ENCODE data around the gene HOMER1. TPM values are rescaled to one million over a fixed set of nuclear protein-coding genes. Genes with fewer than 3 reads are reported as not detected.

HOMER1 gene
- polyA plus RNA-seq, 3 donors: 0.03 to 0.62 (median 0.04) TPM

DNA sequence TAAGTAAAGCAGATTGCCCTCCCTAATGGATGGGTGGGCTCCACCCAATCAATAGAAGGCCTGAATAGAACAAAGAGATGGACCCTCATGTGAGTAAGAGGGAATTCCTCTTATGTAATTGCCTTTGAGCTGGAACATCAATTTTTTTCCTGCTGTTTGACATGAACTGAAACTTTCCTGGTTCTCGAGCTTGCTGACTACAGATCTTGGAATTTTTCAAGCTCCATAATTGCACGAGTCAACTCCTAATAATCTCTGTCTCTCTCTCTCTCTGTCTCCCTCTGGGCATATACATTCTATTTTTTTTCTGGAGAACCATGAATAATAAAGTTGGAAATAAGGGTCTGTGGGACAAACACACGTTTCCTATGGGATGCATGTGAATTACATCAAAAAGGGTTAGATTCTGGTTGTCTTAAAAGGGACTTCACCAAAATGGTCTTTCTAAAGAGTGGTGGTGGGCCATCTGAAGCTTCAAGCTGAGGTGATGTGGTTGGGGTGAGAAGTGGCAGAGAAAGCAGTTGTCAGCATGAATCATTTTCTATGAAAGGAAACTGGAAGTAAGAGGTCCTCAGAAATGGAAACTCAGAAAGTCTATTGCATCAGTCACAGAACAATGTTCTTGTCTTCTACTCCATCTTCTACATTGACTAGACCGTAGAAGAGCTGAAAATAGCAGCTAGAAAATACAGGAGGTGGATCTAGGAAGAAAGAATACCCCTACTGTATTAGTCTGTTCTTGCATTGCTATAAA lies 47.0 kb upstream of the HOMER1 start:
- DNase-seq: peak in 1 of 3 donors; percentile 23
- H3K9me3 ChIP-seq (replicated peaks in 1 of 2; ENCODE audit: control insufficient read depth in 1 of 2, insufficient read depth in 1 of 2, low read length in 2 of 2): no peaks in the 10 kb centered on the region
- no peak overlapping the region for H3K27ac ChIP-seq (ENCODE audit: low read depth in 1 of 2, low read length in 2 of 2)
- H3K4me1 Mint-ChIP-seq: peaks cover 11% of the 10 kb centered on the region
- peaks cover 0 to 3% (median 3%) of the 10 kb centered on the region in 3 donors for H3K27me3 Mint-ChIP-seq (ENCODE audit: low read depth in 3 of 3)
- H3K4me1 ChIP-seq (ENCODE audit: control insufficient read depth in 1 of 2, insufficient read depth in 2 of 2, low read length in 2 of 2): no peaks in the 10 kb centered on the region
- WGBS (ENCODE audit: insufficient coverage): 89% methylated on average over 1 of the region's 4 CpGs
- peaks cover 0 to 1% (median 0%) of the 10 kb centered on the region in 7 donors for H3K9me3 Mint-ChIP-seq
- intact Hi-C loops (cut with micrococcal nuclease): no loop called here
- H3K79me2 ChIP-seq (ENCODE audit: insufficient read depth, low read length): no peaks in the 10 kb centered on the region
- H3K4me2 ChIP-seq (replicated peaks; ENCODE audit: extremely low read depth, low read length, poor library complexity, severe bottlenecking): no peak overlapping the region
- peak overlapping the region in 2 of 7 donors; percentile 24 to 69 for H3K27ac Mint-ChIP-seq
- H3K9ac ChIP-seq (ENCODE audit: insufficient read depth, low read length, poor library complexity, severe bottlenecking): no peak overlapping the region
- H3K36me3 ChIP-seq (replicated peaks in 1 of 2; ENCODE audit: control insufficient read depth in 1 of 2, insufficient read depth in 2 of 2, low read length in 2 of 2): no peaks in the 10 kb centered on the region
- no peak overlapping the region for H3K4me3 ChIP-seq (replicated peaks in 1 of 3; ENCODE audit: low read depth in 2 of 3, low read length in 3 of 3)
- peak overlapping the region; percentile 30 for H2AFZ ChIP-seq (ENCODE audit: insufficient read depth, low read depth, low read length, poor library complexity, severe bottlenecking)
- no peaks in the 10 kb centered on the region for H3K36me3 Mint-ChIP-seq
- no peak overlapping the region for H3K4me3 Mint-ChIP-seq
- TF ChIP-seq, protein P1, sequence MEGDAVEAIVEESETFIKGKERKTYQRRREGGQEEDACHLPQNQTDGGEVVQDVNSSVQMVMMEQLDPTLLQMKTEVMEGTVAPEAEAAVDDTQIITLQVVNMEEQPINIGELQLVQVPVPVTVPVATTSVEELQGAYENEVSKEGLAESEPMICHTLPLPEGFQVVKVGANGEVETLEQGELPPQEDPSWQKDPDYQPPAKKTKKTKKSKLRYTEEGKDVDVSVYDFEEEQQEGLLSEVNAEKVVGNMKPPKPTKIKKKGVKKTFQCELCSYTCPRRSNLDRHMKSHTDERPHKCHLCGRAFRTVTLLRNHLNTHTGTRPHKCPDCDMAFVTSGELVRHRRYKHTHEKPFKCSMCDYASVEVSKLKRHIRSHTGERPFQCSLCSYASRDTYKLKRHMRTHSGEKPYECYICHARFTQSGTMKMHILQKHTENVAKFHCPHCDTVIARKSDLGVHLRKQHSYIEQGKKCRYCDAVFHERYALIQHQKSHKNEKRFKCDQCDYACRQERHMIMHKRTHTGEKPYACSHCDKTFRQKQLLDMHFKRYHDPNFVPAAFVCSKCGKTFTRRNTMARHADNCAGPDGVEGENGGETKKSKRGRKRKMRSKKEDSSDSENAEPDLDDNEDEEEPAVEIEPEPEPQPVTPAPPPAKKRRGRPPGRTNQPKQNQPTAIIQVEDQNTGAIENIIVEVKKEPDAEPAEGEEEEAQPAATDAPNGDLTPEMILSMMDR (IDR thresholded peaks at IDR 0.05): no peak
- H4K20me1 ChIP-seq (ENCODE audit: insufficient read depth, low read length): no peaks in the 10 kb centered on the region
- no peaks in the 10 kb centered on the region for H3K27me3 ChIP-seq (ENCODE audit: control insufficient read depth in 2 of 2, insufficient read depth in 2 of 2, low read length in 2 of 2)

DNA sequence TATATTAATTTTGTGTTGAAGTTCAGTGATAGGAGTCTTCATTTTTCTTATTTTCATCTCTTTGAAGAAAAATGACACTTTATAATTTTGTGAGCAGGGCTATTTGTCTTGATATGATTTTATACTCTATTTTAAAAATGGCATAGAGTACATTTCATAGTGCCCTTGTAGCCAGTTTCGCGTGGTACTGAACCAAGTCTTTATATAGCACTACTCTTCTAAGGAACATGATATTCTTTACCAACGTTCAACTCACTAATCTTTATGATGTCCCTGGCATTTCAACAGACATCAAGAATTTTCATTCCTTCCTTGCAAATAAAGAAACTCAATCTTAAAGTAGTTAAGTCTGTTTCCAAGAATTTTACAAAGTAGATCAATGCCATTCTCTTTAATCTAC lies 41.5 kb upstream of the HOMER1 start:
- Histone ChIP-seq H3K27ac (ENCODE audit: low read depth in 1 of 2, low read length in 2 of 2) (no peak overlapping the region), H4K20me1 (ENCODE audit: insufficient read depth, low read length) (no peaks in the 10 kb centered on the region), H3K4me3 (replicated peaks in 1 of 3; ENCODE audit: low read depth in 2 of 3, low read length in 3 of 3) (no peak overlapping the region), H3K36me3 (replicated peaks in 1 of 2; ENCODE audit: control insufficient read depth in 1 of 2, insufficient read depth in 2 of 2, low read length in 2 of 2) (no peaks in the 10 kb centered on the region), H3K79me2 (ENCODE audit: insufficient read depth, low read length) (no peaks in the 10 kb centered on the region), H3K9ac (ENCODE audit: insufficient read depth, low read length, poor library complexity, severe bottlenecking) (no peak overlapping the region), H3K9me3 (replicated peaks in 1 of 2; ENCODE audit: control insufficient read depth in 1 of 2, insufficient read depth in 1 of 2, low read length in 2 of 2) (no peaks in the 10 kb centered on the region), H3K4me2 (replicated peaks; ENCODE audit: extremely low read depth, low read length, poor library complexity, severe bottlenecking) (no peak overlapping the region), H3K4me1 (ENCODE audit: control insufficient read depth in 1 of 2, insufficient read depth in 2 of 2, low read length in 2 of 2) (no peaks in the 10 kb centered on the region), H3K27me3 (ENCODE audit: control insufficient read depth in 2 of 2, insufficient read depth in 2 of 2, low read length in 2 of 2) (no peaks in the 10 kb centered on the region), H2AFZ (ENCODE audit: insufficient read depth, low read depth, low read length, poor library complexity, severe bottlenecking) (no peak overlapping the region)
- DNase-seq: no peak
- intact Hi-C loops (cut with micrococcal nuclease): no loop called here
- Mint-ChIP-seq H3K9me3 (peaks cover 0 to 1% (median 0%) of the 10 kb centered on the region in 7 donors), H3K36me3 (no peaks in the 10 kb centered on the region), H3K4me1 (peaks cover 2% of the 10 kb centered on the region), H3K27me3 (ENCODE audit: low read depth in 3 of 3) (peaks cover 1 to 4% (median 4%) of the 10 kb centered on the region in 3 donors), H3K4me3 (no peak overlapping the region), H3K27ac (no peak overlapping the region)
- 100% methylated on average over 2 of the region's 3 CpGs for WGBS (ENCODE audit: insufficient coverage)
- TF ChIP-seq, protein P1 (IDR thresholded peaks at IDR 0.05): no peak

All from CD14-positive monocyte (primary cell).